IMR-90 (cell line): ENCODE results near the gene CTAGE9. TPM values are rescaled to one million over a fixed set of nuclear protein-coding genes. Genes with fewer than 3 reads are reported as not detected.

Experiments used
- ATAC-seq: fragments of 200-7000 bp; cut with Tn5 transposase; 2 replicates; pipeline ENCODE4 v1.9.1; 2020; ENCODE audit warnings: low read depth, mild to moderate bottlenecking, moderate library complexity
- BruUV-seq: library from RNA; stranded (reverse); fragments of 400-500 nt; replicated peaks from 2 replicates; lab custom pipeline; 2021; lab: Mats Ljungman, UMichigan
- CTCF ChIA-PET: fragments of 300-600 bp; formaldehyde crosslinking; extraction: SDS; loops from one replicate; lab custom pipeline; 2021; ENCODE audit warnings: antibody characterized with exemption; lab: Yijun Ruan, JAX
- POLR2A ChIA-PET: fragments of 300-600 bp; sonication (Branson Sonifier 250); formaldehyde crosslinking; loops from one replicate; lab custom pipeline; 2022; ENCODE audit warnings: antibody characterized with exemption; ENCODE audit not compliant: unreplicated experiment; lab: Charles Lee
- DNase-seq: peaks from one replicate; pipeline ENCODE4 v3.0.0; 2013
- H2AFZ ChIP-seq: replicated peaks from 2 replicates; pipeline ENCODE3; 2013; ENCODE audit warnings: low read length, mild to moderate bottlenecking; ENCODE audit not compliant: poor library complexity
- H2AK5ac ChIP-seq: 2 replicates; pipeline ENCODE4 v1.6.1; 2013; ENCODE audit warnings: low read depth, low read length, inconsistent platforms
- H2AK9ac ChIP-seq: replicated peaks from 2 replicates; pipeline ENCODE3; 2013; ENCODE audit warnings: mild to moderate bottlenecking, low read depth, low read length, moderate library complexity; ENCODE audit not compliant: poor library complexity
- H2BK120ac ChIP-seq: 2 replicates; pipeline ENCODE4 v1.6.1; 2013; ENCODE audit warnings: low read depth, low read length, inconsistent platforms
- H2BK15ac ChIP-seq: 3 replicates; pipeline ENCODE4 v1.6.1; 2013; ENCODE audit warnings: low read depth, low read length, inconsistent platforms
- H2BK20ac ChIP-seq: 2 replicates; pipeline ENCODE4 v1.6.1; 2013; ENCODE audit warnings: low read depth, mild to moderate bottlenecking, inconsistent platforms, low read length, moderate library complexity
- H2BK5ac ChIP-seq: 2 replicates; pipeline ENCODE4 v1.6.1; 2013; ENCODE audit warnings: mild to moderate bottlenecking, low read depth, low read length, inconsistent platforms; ENCODE audit not compliant: poor library complexity, severe bottlenecking
- H3K14ac ChIP-seq: replicated peaks from 2 replicates; pipeline ENCODE4 v1.6.1; 2013; ENCODE audit warnings: low read depth, low read length, inconsistent platforms
- H3K18ac ChIP-seq: 2 replicates; pipeline ENCODE4 v1.6.1; 2013; ENCODE audit warnings: low read depth, low read length, control low read depth
- H3K23ac ChIP-seq: 2 replicates; pipeline ENCODE4 v1.6.1; 2013; ENCODE audit warnings: low read depth, low read length, inconsistent platforms
- H3K27ac ChIP-seq: 2 replicates; pipeline ENCODE4 v1.5.1; 2013; ENCODE audit warnings: mild to moderate bottlenecking, control low read depth, low read length; ENCODE audit not compliant: insufficient read depth
- H3K27me3 ChIP-seq: 2 replicates; pipeline ENCODE4 v1.6.1; 2013; ENCODE audit warnings: low read length; ENCODE audit not compliant: control insufficient read depth, insufficient read depth
- H3K36me3 ChIP-seq: 2 replicates; pipeline ENCODE4 v1.6.1; 2013; ENCODE audit warnings: low read length, mixed read lengths; ENCODE audit not compliant: control insufficient read depth, insufficient read depth
- H3K4ac ChIP-seq: 2 replicates; pipeline ENCODE4 v1.6.1; 2013; ENCODE audit warnings: low read depth, low read length, inconsistent platforms
- H3K4me1 ChIP-seq: 2 replicates; pipeline ENCODE4 v1.6.1; 2013; ENCODE audit warnings: low read length, mixed read lengths; ENCODE audit not compliant: control insufficient read depth, insufficient read depth
- H3K4me2 ChIP-seq: 2 replicates; pipeline ENCODE4 v1.6.1; 2013; ENCODE audit warnings: low read depth, mild to moderate bottlenecking, control low read depth, low read length, moderate library complexity
- H3K4me3 ChIP-seq: 2 replicates; pipeline ENCODE4 v1.5.1; 2013; ENCODE audit warnings: low read depth, mild to moderate bottlenecking, control low read depth, low read length, moderate library complexity; ENCODE audit not compliant: insufficient read depth
- H3K56ac ChIP-seq: 2 replicates; pipeline ENCODE4 v1.6.1; 2013; ENCODE audit warnings: low read length, inconsistent platforms; ENCODE audit not compliant: insufficient read depth; ENCODE audit errors: extremely low read depth
- H3K79me1 ChIP-seq, 2 experiments: 2 replicates each; pipeline ENCODE4 v1.6.1; 2013; ENCODE audit warnings: low read length in 2 of 2, inconsistent platforms in 1 of 2, low read depth in 1 of 2
- H3K9ac ChIP-seq: 2 replicates; pipeline ENCODE4 v1.6.1; 2013; ENCODE audit warnings: low read depth, low read length, control low read depth
- H3K9me1 ChIP-seq: 2 replicates; pipeline ENCODE4 v1.6.1; 2013; ENCODE audit warnings: low read length, inconsistent platforms; ENCODE audit not compliant: insufficient read depth
- H3K9me3 ChIP-seq: 2 replicates; pipeline ENCODE4 v1.6.1; 2013; ENCODE audit warnings: low read length; ENCODE audit not compliant: control insufficient read depth, insufficient read depth
- H4K20me1 ChIP-seq: 2 replicates; pipeline ENCODE4 v1.6.1; 2013; ENCODE audit warnings: low read length, inconsistent platforms; ENCODE audit not compliant: insufficient read depth
- H4K5ac ChIP-seq: 2 replicates; pipeline ENCODE4 v1.6.1; 2013; ENCODE audit warnings: mild to moderate bottlenecking, low read depth, low read length, control low read depth
- H4K8ac ChIP-seq, 2 experiments: 2 replicates each; pipeline ENCODE4 v1.6.1; 2013; ENCODE audit warnings: low read depth in 2 of 2, low read length in 2 of 2, control low read depth in 1 of 2, inconsistent platforms in 1 of 2
- H4K91ac ChIP-seq: 2 replicates; pipeline ENCODE4 v1.6.1; 2013; ENCODE audit warnings: low read depth, low read length, inconsistent platforms; ENCODE audit not compliant: insufficient read depth
- FOS ChIP-seq: fragments of 150-350 bp; IDR thresholded peaks from 2 replicates; pipeline ENCODE4 v1.6.1; 2016; ENCODE audit warnings: low read depth, low read length
- MAFK ChIP-seq: IDR thresholded peaks from 2 replicates; pipeline ENCODE4 v1.6.1; 2012; ENCODE audit warnings: low read depth, low read length, improper control_type of control experiment
- MAZ ChIP-seq: IDR thresholded peaks from 2 replicates; pipeline ENCODE4 v1.6.1; 2012; ENCODE audit warnings: low read depth, mild to moderate bottlenecking, low read length, improper control_type of control experiment, moderate library complexity, borderline replicate concordance
- MXI1 ChIP-seq: IDR thresholded peaks from 2 replicates; pipeline ENCODE4 v1.6.1; 2012; ENCODE audit warnings: low read depth, mild to moderate bottlenecking, low read length, moderate library complexity, borderline replicate concordance
- NFE2L2 ChIP-seq: fragments of 150-350 bp; IDR thresholded peaks from 2 replicates; pipeline ENCODE4 v1.6.1; 2016; ENCODE audit warnings: low read depth, mild to moderate bottlenecking, low read length
- POLR2A ChIP-seq: IDR thresholded peaks from 2 replicates; pipeline ENCODE4 v1.6.1; 2012; ENCODE audit warnings: mild to moderate bottlenecking, low read depth, low read length
- WGBS, 2 experiments: methylation state at CpG; one replicate each; pipeline versions ENCODE4 v1.1.5 to v1.1.7; 2013; ENCODE audit warnings: missing lambda C conversion rate in 2 of 2; ENCODE audit not compliant: insufficient read length in 1 of 2; ENCODE audit errors: extremely low coverage in 2 of 2; 5-methylcytosine and 5-hydroxymethylcytosine counted together
- dilution Hi-C: fragments of 300-500 bp; cut with HindIII; formaldehyde crosslinking; loops from one replicate; pipeline ENCODE4 v1.14.3; 2018; ENCODE audit warnings: low sequenced_read_pairs; ENCODE audit not compliant: unreplicated experiment
- in situ Hi-C: fragments of 300-500 bp; cut with MboI; formaldehyde crosslinking; loops from 3 replicates; pipeline ENCODE4 v1.14.3; 2019; ENCODE audit warnings: low sequenced_read_pairs, inconsistent platforms, mixed read lengths
- intact Hi-C: fragments of 100-400 bp; cut with micrococcal nuclease; formaldehyde crosslinking; loops from 2 replicates; pipeline ENCODE4 v1.10.0; 2022
- polyA plus RNA-seq, 3 experiments: library from polyadenylated mRNA; depleted of rRNA; stranded (reverse); fragments of >200 nt; gene quantifications; 2 replicates each; pipeline ENCODE4 v1.2.3, GENCODE V29; 2012; ENCODE audit warnings: low replicate concordance in 1 of 3
- total RNA-seq: library from RNA; depleted of rRNA; stranded (reverse); fragments of >200 nt; gene quantifications from 2 replicates; pipeline ENCODE4 v1.2.3, GENCODE V29; 2012

CTAGE9 gene
- total and polyA plus RNA-seq, 2 of the 4 experiments (the other 2 are of a cell fraction) = not detected

GRCh38 chr6:131688286-131688685 is 22.5 kb downstream of the CTAGE9 start:
- no peaks in the 10 kb centered on the region for H4K20me1 ChIP-seq
- H2AK5ac ChIP-seq = no peak overlapping the region
- H3K18ac ChIP-seq = no peak overlapping the region
- H2AFZ ChIP-seq = no peak overlapping the region
- ChIA-PET POLR2A (no interaction called here), CTCF (interaction anchor here (0.9 kb wide), 1 partner anchor 222 kb away, joined by 3 read pairs; no protein-coding TSS in a partner anchor)
- H3K27ac ChIP-seq = no peak overlapping the region
- no peak overlapping the region for H2BK15ac ChIP-seq
- dilution Hi-C loops (no loop called here), in situ Hi-C loops (loop anchor here (25.0 kb wide), 1 partner anchor 799 kb away; no protein-coding TSS in a partner anchor), intact Hi-C loops (no loop called here)
- BruUV-seq = no TSS peak
- H3K4me3 ChIP-seq = no peak overlapping the region
- no peak overlapping the region for H3K56ac ChIP-seq
- H3K4me1 ChIP-seq = no peaks in the 10 kb centered on the region
- no peak overlapping the region for H4K91ac ChIP-seq
- DNase-seq = no peak
- H3K4me2 ChIP-seq = no peak overlapping the region
- no peak overlapping the region for H3K4ac ChIP-seq
- no peak overlapping the region for H2BK120ac ChIP-seq
- no peak overlapping the region for H3K14ac ChIP-seq
- H3K23ac ChIP-seq = no peak overlapping the region
- no peak overlapping the region for H2BK20ac ChIP-seq
- no peak overlapping the region for H2AK9ac ChIP-seq
- WGBS, 2 experiments = no CpG with 5 or more reads among the region's 1 CpG
- ATAC-seq = no peak
- no peak overlapping the region for H2BK5ac ChIP-seq
- no peak overlapping the region for H3K9ac ChIP-seq
- H4K8ac ChIP-seq = no peak overlapping the region
- no peaks in the 10 kb centered on the region for H3K79me1 ChIP-seq
- H4K5ac ChIP-seq = no peak overlapping the region
- no peaks in the 10 kb centered on the region; the same call in 1 of the 2 replicates for H3K27me3 ChIP-seq
- TF ChIP-seq POLR2A = no peak
- no peak for TF ChIP-seq MAZ
- TF ChIP-seq NFE2L2 = no peak
- no peak for TF ChIP-seq FOS
- no peak for TF ChIP-seq MAFK
- TF ChIP-seq MXI1 = no peak
- H3K9me1 ChIP-seq = no peaks in the 10 kb centered on the region
- H3K9me3 ChIP-seq = no peaks in the 10 kb centered on the region
- no peaks in the 10 kb centered on the region for H3K36me3 ChIP-seq
